ENCODE measurements around the gene MGAT4C. TPM values are rescaled to one million over a fixed set of nuclear protein-coding genes. Genes with fewer than 3 reads are reported as not detected.

Gene MGAT4C
- total and polyA plus RNA-seq, 2 donors (not counting 3 experiments of a cell fraction or from before 2014, with no cell fraction given): not detected

DNA sequence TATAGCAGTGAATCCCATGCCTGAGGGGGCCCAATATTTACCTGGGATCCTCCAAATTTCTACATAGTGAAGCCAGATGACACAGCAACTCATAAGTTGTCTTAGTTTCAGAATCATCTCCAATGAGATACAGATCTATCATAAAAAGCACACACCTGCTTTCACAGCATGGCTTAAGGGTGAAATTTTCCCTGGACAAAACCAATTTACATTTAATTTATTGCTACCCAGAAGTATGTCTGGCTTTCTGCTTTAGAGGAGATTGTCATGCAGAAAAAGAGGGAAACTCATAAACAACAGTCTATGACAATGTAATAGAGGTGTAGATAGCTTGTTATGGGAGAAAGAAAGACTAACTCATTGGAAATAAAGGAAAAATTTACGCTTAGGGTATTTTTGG, 113.0 kb downstream of the MGAT4C start:
- Histone ChIP-seq H3K9me1 (replicated peaks; ENCODE audit: control insufficient read depth, extremely low read depth, insufficient read depth, low read length) (no peaks in the 10 kb centered on the region), H3K79me2 (ENCODE audit: control insufficient read depth, insufficient read depth, low read length) (no peaks in the 10 kb centered on the region), H3K36me3 (ENCODE audit: control insufficient read depth in 2 of 2, extremely low read depth in 1 of 2, insufficient read depth in 2 of 2, low read length in 2 of 2) (no peaks in the 10 kb centered on the region), H3K27me3 (ENCODE audit: control insufficient read depth in 2 of 2, insufficient read depth in 2 of 2, low read length in 2 of 2) (no peaks in the 10 kb centered on the region), H4K20me1 (replicated peaks; ENCODE audit: control insufficient read depth, extremely low read depth, insufficient read depth, low read length) (no peaks in the 10 kb centered on the region), H3K9ac (replicated peaks; ENCODE audit: extremely low read depth, insufficient read depth, low read length) (no peak overlapping the region), H3K4me3 (replicated peaks in 1 of 3; ENCODE audit: insufficient read depth in 1 of 3, low read depth in 1 of 3, low read length in 3 of 3) (no peak overlapping the region), H2AFZ (ENCODE audit: low read depth, low read length) (no peak overlapping the region), H3K4me1 (ENCODE audit: control insufficient read depth, extremely low read depth, insufficient read depth, low read length) (peaks cover 3% of the 10 kb centered on the region), H3K27ac (ENCODE audit: insufficient read depth, low read depth, low read length) (no peak overlapping the region), H3K4me2 (ENCODE audit: insufficient read depth, low read length) (no peak overlapping the region), H3K9me3 (replicated peaks; ENCODE audit: control insufficient read depth, insufficient read depth, low read length) (no peaks in the 10 kb centered on the region)
- FAIRE-seq: no peak
- no TSS peak for BruUV-seq (replicated peaks)
- TF ChIP-seq MYC (IDR thresholded peaks at IDR 0.05; ENCODE audit: low read depth, low read length) (no peak), CTCF (IDR thresholded peaks at IDR 0.05; ENCODE audit: extremely low read depth in 1 of 2, insufficient read depth in 1 of 2, low read depth in 1 of 2, low read length in 2 of 2) (no peak), FOS (IDR thresholded peaks at IDR 0.05; ENCODE audit: borderline replicate concordance, insufficient read depth, low read length) (no peak)
- intact Hi-C loops (cut with micrococcal nuclease): no loop called here
- DNase-seq (ENCODE audit: low read depth, low spot score): no peak
- ChIA-PET POLR2A (no interaction called here), CTCF (no interaction called here)
- dilution Hi-C loops (cut with MboI; ENCODE audit: extremely low pct_ligation_motif_present, low sequenced_read_pairs): no loop called here

- FAIRE-seq (no peak), DNase-seq (ENCODE audit: low read depth, low spot score) (no peak)
- no peak overlapping the region for H3K4me3 ChIP-seq (replicated peaks in 1 of 3; ENCODE audit: insufficient read depth in 1 of 3, low read depth in 1 of 3, low read length in 3 of 3)
- dilution Hi-C loops (cut with MboI; ENCODE audit: extremely low pct_ligation_motif_present, low sequenced_read_pairs) (no loop called here), intact Hi-C loops (cut with micrococcal nuclease) (no loop called here)
- no peak overlapping the region for H3K27ac ChIP-seq (ENCODE audit: insufficient read depth, low read depth, low read length)
- H3K4me1 ChIP-seq (ENCODE audit: control insufficient read depth, extremely low read depth, insufficient read depth, low read length): peaks cover 7% of the 10 kb centered on the region
- H3K79me2 ChIP-seq (ENCODE audit: control insufficient read depth, insufficient read depth, low read length): no peaks in the 10 kb centered on the region
- H3K36me3 ChIP-seq (ENCODE audit: control insufficient read depth in 2 of 2, extremely low read depth in 1 of 2, insufficient read depth in 2 of 2, low read length in 2 of 2): no peaks in the 10 kb centered on the region
- H3K4me2 ChIP-seq (ENCODE audit: insufficient read depth, low read length): no peak overlapping the region
- TF ChIP-seq FOS (IDR thresholded peaks at IDR 0.05; ENCODE audit: borderline replicate concordance, insufficient read depth, low read length) (no peak), JUN (IDR thresholded peaks at IDR 0.05; ENCODE audit: borderline replicate concordance, insufficient read depth, insufficient read length, low read depth) (no peak), MYC (IDR thresholded peaks at IDR 0.05; ENCODE audit: low read depth, low read length) (no peak), POLR2A (IDR thresholded peaks at IDR 0.05; ENCODE audit: low read depth, low read length) (no peak), CTCF (IDR thresholded peaks at IDR 0.05; ENCODE audit: extremely low read depth in 1 of 2, insufficient read depth in 1 of 2, low read depth in 1 of 2, low read length in 2 of 2) (no peak), GATA2 (IDR thresholded peaks at IDR 0.05; ENCODE audit: insufficient read depth, insufficient read length, low read depth, low read length) (no peak), MAX (IDR thresholded peaks at IDR 0.05; ENCODE audit: insufficient read depth, insufficient read length) (no peak), EZH2 (IDR thresholded peaks at IDR 0.05; ENCODE audit: borderline replicate concordance, low read depth, low read length, severe bottlenecking) (no peak), POLR2AphosphoS5 (IDR thresholded peaks at IDR 0.05; ENCODE audit: insufficient read depth, low read depth, low read length) (no peak)
- BruUV-seq (replicated peaks): no TSS peak
- no peaks in the 10 kb centered on the region for H3K27me3 ChIP-seq (ENCODE audit: control insufficient read depth in 2 of 2, insufficient read depth in 2 of 2, low read length in 2 of 2)
- POLR2A ChIA-PET: no interaction called here
- CTCF ChIA-PET: no interaction called here
- H2AFZ ChIP-seq (ENCODE audit: low read depth, low read length): no peak overlapping the region
- H4K20me1 ChIP-seq (replicated peaks; ENCODE audit: control insufficient read depth, extremely low read depth, insufficient read depth, low read length): no peaks in the 10 kb centered on the region
- H3K9ac ChIP-seq (replicated peaks; ENCODE audit: extremely low read depth, insufficient read depth, low read length): no peak overlapping the region
- no peaks in the 10 kb centered on the region for H3K9me1 ChIP-seq (replicated peaks; ENCODE audit: control insufficient read depth, extremely low read depth, insufficient read depth, low read length)
- no peaks in the 10 kb centered on the region for H3K9me3 ChIP-seq (replicated peaks; ENCODE audit: control insufficient read depth, insufficient read depth, low read length)
These were observed 116.5 kb downstream of the MGAT4C start for GRCh38 chr12:86139671-86140070.

Measured in endothelial cell of umbilical vein (primary cell).